HepG2 (cell line): Measurements from ENCODE around the gene SCAI.

Experiments
- CBX1 ChIP-seq: IDR thresholded peaks from one replicate; pipeline ENCODE4 v1.6.1; 2016; ENCODE audit warnings: antibody characterized with exemption, low read depth
- CTCF ChIP-seq: sonication (generic); formaldehyde crosslinking; IDR thresholded peaks from 2 replicates; pipeline ENCODE4 v1.5.0; 2020; ENCODE audit warnings: mild to moderate bottlenecking, missing genetic modification reagents, moderate library complexity
- HOMEZ ChIP-seq: IDR thresholded peaks from 2 replicates; pipeline ENCODE4 v1.6.1; 2016; ENCODE audit warnings: low read depth
- MAZ ChIP-seq, 2 experiments: sonication (generic) in 1 of 2; formaldehyde crosslinking in 1 of 2; IDR thresholded peaks; 2 replicates each; pipeline versions ENCODE4 v1.5.0 to v1.6.1; 2012 to 2020; ENCODE audit warnings: low read depth in 2 of 2, mild to moderate bottlenecking in 2 of 2, borderline replicate concordance in 1 of 2, improper control_type of control experiment in 1 of 2, low read length in 1 of 2, missing genetic modification reagents in 1 of 2, moderate library complexity in 1 of 2
- NCOA2 ChIP-seq: sonication (generic); formaldehyde crosslinking; IDR thresholded peaks from 2 replicates; pipeline ENCODE4 v1.8.0; 2022; ENCODE audit warnings: inconsistent platforms
- PBX3 ChIP-seq: sonication (generic); formaldehyde crosslinking; IDR thresholded peaks from 2 replicates; pipeline ENCODE4 v1.8.1; 2023; ENCODE audit warnings: missing genetic modification reagents, inconsistent platforms, borderline replicate concordance
- ZFX ChIP-seq: sonication (generic); formaldehyde crosslinking; IDR thresholded peaks from 2 replicates; pipeline ENCODE4 v1.4.0; 2020; ENCODE audit warnings: mild to moderate bottlenecking, low read depth, missing genetic modification reagents, moderate library complexity
- ZNF589 ChIP-seq: sonication (generic); formaldehyde crosslinking; conservative IDR thresholded peaks from 2 replicates; pipeline ENCODE4 v1.8.0; 2022; ENCODE audit warnings: mild to moderate bottlenecking, moderate library complexity, missing genetic modification reagents

GRCh38 chr9:124983698-124984097 is 159.6 kb downstream of the SCAI start:
- TF ChIP-seq ZNF589 (CRISPR knock-in tag) (no peak), ZFX (no peak), MAZ (IDR thresholded peaks at IDR 0.05; ENCODE audit: borderline replicate concordance, low read depth, low read length) (no peak), MAZ (CRISPR knock-in tag; IDR thresholded peaks at IDR 0.05; ENCODE audit: low read depth) (no peak), HOMEZ (CRISPR knock-in tag) (no peak), PBX3 (CRISPR knock-in tag) (no peak), NCOA2 (no peak), CTCF (CRISPR knock-in tag) (no peak), CBX1 (no peak)
